HUES48 (cell line): ENCODE results near the gene DYRK1B.

Experiments used
- H3K27ac ChIP-seq: one replicate; pipeline ENCODE4 v1.7.0; 2013; ENCODE audit warnings: low read depth, low read length, inconsistent platforms
- H3K27me3 ChIP-seq: 2 replicates; pipeline ENCODE4 v1.6.1; 2013; ENCODE audit warnings: mild to moderate bottlenecking, low read length; ENCODE audit not compliant: control insufficient read depth, insufficient read depth
- H3K36me3 ChIP-seq: 2 replicates; pipeline ENCODE4 v1.6.1; 2013; ENCODE audit warnings: low read length; ENCODE audit not compliant: control insufficient read depth, insufficient read depth
- H3K4me1 ChIP-seq: 2 replicates; pipeline ENCODE4 v1.6.1; 2013; ENCODE audit warnings: mild to moderate bottlenecking, low read length; ENCODE audit not compliant: control insufficient read depth, insufficient read depth
- H3K4me3 ChIP-seq: 2 replicates; pipeline ENCODE4 v1.5.1; 2013; ENCODE audit warnings: mild to moderate bottlenecking, low read depth, low read length
- H3K9ac ChIP-seq: 2 replicates; pipeline ENCODE4 v1.6.1; 2013; ENCODE audit warnings: mild to moderate bottlenecking, low read depth, low read length, moderate library complexity
- H3K9me3 ChIP-seq: 2 replicates; pipeline ENCODE4 v1.6.1; 2013; ENCODE audit warnings: low read length; ENCODE audit not compliant: control insufficient read depth, insufficient read depth

The DYRK1B gene

GRCh38 chr19:39807846-39808364 lies 26.1 kb downstream of the DYRK1B start:
- Histone ChIP-seq H3K4me1 (peaks cover 8% of the 10 kb centered on the region; the same call in 1 of the 2 replicates), H3K9ac (no peak overlapping the region), H3K27ac (no peak overlapping the region)

DNA sequence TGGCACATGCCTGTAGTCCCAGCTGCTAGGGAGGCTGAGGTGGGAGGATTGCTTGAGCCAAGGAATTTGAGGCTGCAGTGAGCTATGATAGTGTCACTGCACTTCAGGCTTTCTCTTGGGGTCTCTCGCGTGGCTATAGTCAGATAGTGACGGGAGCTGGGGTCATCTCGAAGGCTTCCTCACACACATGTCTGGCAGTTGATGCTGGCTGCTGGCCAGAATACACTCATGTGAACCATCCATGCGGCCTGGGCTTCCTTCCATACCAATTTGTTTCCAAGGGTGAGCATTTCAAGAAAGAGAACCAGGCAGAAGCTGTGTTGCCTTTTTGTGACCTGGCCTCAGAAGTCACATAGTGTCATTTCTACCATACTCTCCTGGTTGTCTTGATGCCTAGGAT lies 28.9 kb downstream of the DYRK1B start:
- no peak overlapping the region for H3K9ac ChIP-seq
- H3K9me3 ChIP-seq: no peaks in the 10 kb centered on the region
- no peak overlapping the region for H3K27ac ChIP-seq

More at GRCh38 chr19:39807846-39808364, 26.1 kb downstream of the DYRK1B start:
- H3K27me3 ChIP-seq: no peaks in the 10 kb centered on the region
- no peaks in the 10 kb centered on the region for H3K36me3 ChIP-seq
- H3K4me3 ChIP-seq: no peak overlapping the region
- no peaks in the 10 kb centered on the region for H3K9me3 ChIP-seq

GRCh38 chr19:39802958-39803357 lies 31.0 kb downstream of the DYRK1B start:
- no peak overlapping the region for H3K4me3 ChIP-seq
- H3K9me3 ChIP-seq: no peaks in the 10 kb centered on the region
- no peak overlapping the region for H3K27ac ChIP-seq
- no peak overlapping the region for H3K9ac ChIP-seq
- no peaks in the 10 kb centered on the region for H3K36me3 ChIP-seq
- H3K4me1 ChIP-seq: peaks cover 11% of the 10 kb centered on the region; the same call in 1 of the 2 replicates
- H3K27me3 ChIP-seq: no peaks in the 10 kb centered on the region

More for the DNA sequence above, 28.9 kb downstream of the DYRK1B start:
- Histone ChIP-seq H3K27me3 (no peaks in the 10 kb centered on the region), H3K4me3 (no peak overlapping the region), H3K4me1 (peaks cover 11% of the 10 kb centered on the region; the same call in 1 of the 2 replicates), H3K36me3 (no peaks in the 10 kb centered on the region)

GRCh38 chr19:39797083-39797482 lies 36.9 kb downstream of the DYRK1B start:
- H3K4me3 ChIP-seq: no peak overlapping the region
- no peak overlapping the region for H3K27ac ChIP-seq
- peaks cover 16% of the 10 kb centered on the region for H3K4me1 ChIP-seq
- H3K36me3 ChIP-seq: no peaks in the 10 kb centered on the region
- no peak overlapping the region for H3K9ac ChIP-seq
- H3K9me3 ChIP-seq: no peaks in the 10 kb centered on the region
- H3K27me3 ChIP-seq: no peaks in the 10 kb centered on the region

GRCh38 chr19:39796000-39796498 lies 37.9 kb downstream of the DYRK1B start:
- no peak overlapping the region for H3K9ac ChIP-seq
- H3K27me3 ChIP-seq: no peaks in the 10 kb centered on the region
- peak overlapping the region; percentile 13 for H3K27ac ChIP-seq

DNA sequence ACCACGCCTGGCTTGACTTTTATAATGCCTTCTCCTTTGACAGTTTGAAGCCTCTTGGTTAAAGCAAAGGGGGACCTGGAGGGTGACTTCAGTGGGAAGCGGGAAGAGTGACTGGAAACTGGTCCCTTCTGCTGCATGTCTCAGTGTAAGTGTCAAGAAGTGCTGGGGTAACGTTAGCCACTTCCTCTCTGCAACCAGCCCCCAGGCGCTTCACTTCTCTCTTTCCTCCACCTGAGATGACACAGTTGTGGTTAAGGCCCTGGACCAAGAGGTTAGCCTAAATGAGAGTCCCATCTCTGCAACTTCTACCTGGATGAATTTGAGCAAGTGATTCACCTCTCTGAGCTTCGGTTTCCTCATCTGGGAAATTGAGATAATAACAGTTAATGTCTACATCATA lies 39.0 kb downstream of the DYRK1B start:
- Histone ChIP-seq H3K36me3 (no peaks in the 10 kb centered on the region), H3K4me1 (peaks cover 16% of the 10 kb centered on the region), H3K27me3 (no peaks in the 10 kb centered on the region), H3K9me3 (no peaks in the 10 kb centered on the region), H3K4me3 (no peak overlapping the region), H3K9ac (no peak overlapping the region), H3K27ac (no peak overlapping the region)

More at GRCh38 chr19:39796000-39796498, 37.9 kb downstream of the DYRK1B start:
- H3K36me3 ChIP-seq: no peaks in the 10 kb centered on the region
- no peaks in the 10 kb centered on the region for H3K9me3 ChIP-seq
- H3K4me3 ChIP-seq: no peak overlapping the region
- H3K4me1 ChIP-seq: peaks cover 16% of the 10 kb centered on the region

DNA sequence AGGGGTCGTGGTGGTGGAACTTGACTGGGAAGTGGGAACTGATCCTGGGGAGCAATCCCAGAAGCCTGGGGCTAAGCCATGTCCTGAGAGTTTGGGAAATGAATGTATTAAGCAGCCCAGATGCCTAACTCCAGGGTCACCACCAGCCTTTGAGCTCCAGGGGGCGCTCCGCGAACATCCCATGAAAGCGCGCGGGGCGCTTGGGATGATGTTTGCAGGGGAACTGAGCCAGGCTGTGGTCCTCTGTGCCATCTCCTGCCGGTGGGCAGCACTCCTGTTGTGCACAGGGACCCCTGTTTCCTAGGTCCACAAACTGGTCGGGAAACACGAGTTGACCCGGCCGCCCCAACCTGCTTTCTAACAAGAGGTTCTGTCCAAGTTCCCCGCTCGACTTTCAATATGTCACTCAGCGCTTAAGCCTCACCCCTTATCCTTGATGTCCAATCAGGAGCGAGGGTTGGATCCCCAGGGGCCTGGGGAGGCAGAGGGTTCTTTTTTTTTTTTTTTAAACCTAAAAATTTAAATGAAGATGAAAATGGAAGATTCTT lies 40.9 kb downstream of the DYRK1B start:
- H3K27ac ChIP-seq: no peak overlapping the region

DNA sequence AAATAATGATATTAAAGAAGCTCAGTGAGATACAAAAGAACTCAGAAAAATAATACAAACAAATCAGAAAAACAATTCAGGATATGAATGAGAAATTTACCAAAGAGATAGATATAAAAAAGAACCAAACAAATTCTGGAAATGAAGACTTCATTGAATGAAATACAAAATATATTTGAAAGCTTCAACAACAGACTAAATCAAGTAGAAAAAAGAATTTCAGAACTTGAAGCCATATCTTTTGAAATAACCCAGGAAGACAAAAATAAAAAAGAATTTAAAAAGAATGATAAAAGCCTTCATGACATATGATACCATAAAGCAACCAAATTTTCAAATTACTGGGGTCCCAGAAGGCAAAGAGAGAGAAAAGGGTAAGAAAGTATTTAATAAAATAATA lies 45.7 kb downstream of the DYRK1B start:
- no peaks in the 10 kb centered on the region for H3K36me3 ChIP-seq
- H3K27me3 ChIP-seq: no peaks in the 10 kb centered on the region
- no peaks in the 10 kb centered on the region for H3K9me3 ChIP-seq
- H3K27ac ChIP-seq: no peak overlapping the region
- H3K4me3 ChIP-seq: no peak overlapping the region
- H3K4me1 ChIP-seq: peaks cover 2% of the 10 kb centered on the region; the same call in 1 of the 2 replicates
- H3K9ac ChIP-seq: no peak overlapping the region

More for the DNA sequence above, 40.9 kb downstream of the DYRK1B start:
- H3K36me3 ChIP-seq: no peaks in the 10 kb centered on the region
- peak overlapping the region; percentile 73 for H3K4me3 ChIP-seq
- H3K27me3 ChIP-seq: no peaks in the 10 kb centered on the region
- no peak overlapping the region for H3K9ac ChIP-seq
- H3K4me1 ChIP-seq: peaks cover 16% of the 10 kb centered on the region
- H3K9me3 ChIP-seq: no peaks in the 10 kb centered on the region

DNA sequence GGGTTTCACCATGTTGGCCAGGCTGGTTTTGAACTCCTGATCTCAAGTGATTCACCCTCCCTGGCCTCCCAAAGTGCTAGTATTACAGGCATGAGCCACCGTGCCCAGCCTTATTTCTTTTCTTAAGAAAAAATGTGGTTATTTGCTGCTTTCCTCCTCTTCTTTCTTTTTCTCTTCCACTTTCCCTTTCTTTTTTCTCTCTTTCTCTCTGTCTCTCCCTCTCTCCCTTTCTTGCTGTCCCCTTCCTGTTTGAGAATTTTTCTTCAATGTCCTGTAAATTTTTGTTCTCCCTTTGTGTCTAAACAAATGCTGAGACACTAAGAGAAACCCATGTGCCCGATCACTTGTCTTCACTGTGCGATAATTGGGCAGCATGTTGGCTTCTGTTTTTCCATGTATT lies 53.1 kb downstream of the DYRK1B start:
- Histone ChIP-seq H3K27me3 (no peaks in the 10 kb centered on the region), H3K4me1 (no peaks in the 10 kb centered on the region), H3K9me3 (no peaks in the 10 kb centered on the region), H3K27ac (no peak overlapping the region), H3K9ac (no peak overlapping the region), H3K4me3 (no peak overlapping the region), H3K36me3 (no peaks in the 10 kb centered on the region)

DNA sequence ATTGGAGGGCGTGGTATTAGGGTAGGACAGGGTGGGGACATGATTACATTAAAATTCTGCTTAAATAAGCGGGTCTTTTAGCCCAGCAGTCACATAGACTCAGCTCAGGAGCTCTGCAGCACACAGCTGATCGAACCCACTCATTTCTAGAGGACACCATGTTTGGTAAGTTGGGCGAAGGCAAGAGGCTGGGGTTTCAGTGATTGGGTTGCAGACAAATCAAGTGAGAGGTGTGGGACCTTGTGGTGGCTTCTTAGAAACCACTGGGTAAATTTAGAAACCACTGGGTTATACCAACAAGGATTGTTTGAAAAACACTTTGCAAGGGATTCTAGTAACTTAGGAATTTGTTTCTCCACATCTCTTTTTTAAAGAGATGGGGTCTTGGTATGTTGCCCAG lies 55.2 kb downstream of the DYRK1B start, which contains the start of gene LEUTX:
TSS of gene LEUTX (plus strand) at position 92 of the 400 bp plus-strand sequence. CDS start at position 159, 67 bp downstream.
- Histone ChIP-seq H3K9ac (no peak within 1 kb of the TSS), H3K9me3 (no peaks in the 10 kb centered on the region), H3K36me3 (no peaks in the 10 kb centered on the region), H3K4me3 (no peak within 1 kb of the TSS), H3K27ac (no peak within 1 kb of the TSS), H3K4me1 (no peaks in the 10 kb centered on the region), H3K27me3 (no peaks in the 10 kb centered on the region)
